Activated naive CD8-positive, alpha-beta T cell treated with anti-CD3 and anti-CD28 coated beads for 36 hours (primary cell): Measurements from ENCODE around the gene ZFR2. TPM values are rescaled to one million over a fixed set of nuclear protein-coding genes. Genes with fewer than 3 reads are reported as not detected.
"Not testable (repeated sequence)": the region's sequence is repeated elsewhere in the genome, so short reads cannot be mapped to it uniquely, and the experiment has no call there.

Source experiments
- DNase-seq: peaks from one replicate; pipeline ENCODE4 v3.0.0; 2021
- H3K27ac Mint-ChIP-seq: one replicate; pipeline ENCODE4 v1.8.0; 2022; ENCODE audit warnings: mild to moderate bottlenecking, moderate library complexity, mixed read lengths
- H3K27me3 Mint-ChIP-seq: one replicate; pipeline ENCODE4 v1.8.0; 2022; ENCODE audit warnings: mild to moderate bottlenecking, mixed read lengths
- H3K36me3 Mint-ChIP-seq: one replicate; pipeline ENCODE4 v1.8.0; 2021; ENCODE audit warnings: mild to moderate bottlenecking, mixed read lengths
- H3K4me1 Mint-ChIP-seq: one replicate; pipeline ENCODE4 v1.8.0; 2021; ENCODE audit warnings: mixed read lengths
- H3K4me3 Mint-ChIP-seq: one replicate; pipeline ENCODE4 v1.8.0; 2022; ENCODE audit warnings: mild to moderate bottlenecking, moderate library complexity, mixed read lengths
- H3K9me3 Mint-ChIP-seq: one replicate; pipeline ENCODE4 v1.8.0; 2022; ENCODE audit warnings: mixed read lengths
- total RNA-seq, 2 experiments: library from RNA; stranded (reverse); gene quantifications; one replicate each; pipeline ENCODE4 v1.2.3, GENCODE V29; 2021

ZFR2 gene
- total RNA-seq, 2 experiments from 2014 or later = 0.54 to 0.84 TPM

DNA sequence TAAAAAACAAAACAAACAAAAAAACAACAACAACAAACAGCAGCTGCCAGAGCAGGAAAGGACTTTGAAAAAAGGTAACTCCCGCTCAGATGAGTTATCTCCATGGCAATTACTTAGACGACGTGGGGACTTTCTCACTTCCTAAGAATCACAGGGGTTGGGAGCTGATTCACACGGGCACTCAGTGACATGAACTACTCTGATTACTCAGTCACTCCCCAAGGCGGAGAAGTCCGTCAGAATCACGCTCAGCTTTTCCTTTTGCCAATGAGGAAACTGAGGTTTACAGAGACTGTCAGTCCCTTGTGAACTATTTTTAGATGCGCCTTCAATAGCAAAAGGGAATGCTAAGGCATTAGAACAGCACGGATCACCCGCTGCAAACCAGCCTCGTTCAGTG is 50.4 kb downstream of the ZFR2 start:
- no peak overlapping the region for H3K4me3 Mint-ChIP-seq
- no peaks in the 10 kb centered on the region for H3K9me3 Mint-ChIP-seq
- H3K27ac Mint-ChIP-seq = no peak overlapping the region
- no peak for DNase-seq
- H3K4me1 Mint-ChIP-seq = peaks cover 26% of the 10 kb centered on the region
- H3K36me3 Mint-ChIP-seq = no peaks in the 10 kb centered on the region
- H3K27me3 Mint-ChIP-seq = no peaks in the 10 kb centered on the region

DNA sequence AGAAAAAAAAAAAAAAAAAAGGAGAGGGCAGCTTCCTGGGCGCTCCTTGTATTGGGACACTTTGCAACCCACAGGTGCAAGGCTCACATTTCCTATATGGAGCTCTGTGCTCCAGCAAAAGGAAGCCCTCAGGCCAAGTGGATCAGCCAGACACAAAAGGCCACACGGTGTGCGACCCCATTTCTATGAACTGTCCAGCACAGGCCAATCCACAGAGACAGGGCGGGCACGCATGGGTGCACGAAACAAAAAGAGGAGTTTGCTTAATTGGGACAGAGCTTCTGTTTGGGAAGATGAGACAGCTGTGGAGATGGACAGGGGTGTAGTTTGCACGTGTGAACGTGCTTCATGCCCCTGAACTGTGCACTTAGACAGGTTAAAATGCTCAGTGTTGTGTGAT is 51.1 kb downstream of the ZFR2 start:
- H3K27ac Mint-ChIP-seq = no peak overlapping the region

DNA sequence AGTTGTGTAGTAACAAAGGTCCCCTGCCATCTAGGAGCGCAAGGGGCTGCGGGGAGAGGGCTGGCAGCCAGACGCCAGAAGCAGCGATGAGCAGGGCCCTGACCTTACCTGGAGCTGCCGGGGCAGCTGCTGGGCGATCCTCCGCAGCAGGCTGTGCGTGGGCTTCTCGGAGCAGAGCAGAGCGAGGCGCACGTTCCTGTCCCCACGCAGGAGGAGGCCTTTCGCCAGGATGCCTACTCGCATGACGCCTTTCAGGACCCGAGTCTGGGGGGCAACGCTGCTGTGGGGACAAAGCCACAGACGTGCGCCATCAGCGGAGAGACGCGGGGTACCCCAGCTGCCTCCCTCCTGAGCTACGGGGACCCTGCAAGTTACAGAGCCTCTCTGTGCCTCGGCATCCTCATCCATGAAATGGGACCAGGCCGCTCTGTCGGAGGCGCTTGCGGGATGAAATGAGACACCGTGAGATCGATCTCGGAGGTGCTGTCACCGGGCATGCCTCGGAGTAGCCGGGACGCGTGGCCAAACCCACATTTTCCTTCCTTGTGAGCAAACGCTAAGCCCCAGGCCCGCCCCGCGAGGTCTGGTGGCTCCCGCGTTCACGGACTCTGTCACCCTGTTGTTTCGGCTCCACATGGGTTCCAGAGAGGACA is 52.1 kb downstream of the ZFR2 start:
- no peaks in the 10 kb centered on the region for H3K36me3 Mint-ChIP-seq
- no peaks in the 10 kb centered on the region for H3K27me3 Mint-ChIP-seq
- no peak overlapping the region for H3K4me3 Mint-ChIP-seq
- peaks cover 36% of the 10 kb centered on the region for H3K4me1 Mint-ChIP-seq
- DNase-seq = no peak
- H3K9me3 Mint-ChIP-seq = peaks cover 1% of the 10 kb centered on the region
- H3K27ac Mint-ChIP-seq = no peak overlapping the region

More for the DNA sequence above, 51.1 kb downstream of the ZFR2 start:
- no peak for DNase-seq
- H3K36me3 Mint-ChIP-seq = no peaks in the 10 kb centered on the region
- peaks cover 33% of the 10 kb centered on the region for H3K4me1 Mint-ChIP-seq
- H3K9me3 Mint-ChIP-seq = no peaks in the 10 kb centered on the region
- H3K4me3 Mint-ChIP-seq = no peak overlapping the region
- no peaks in the 10 kb centered on the region for H3K27me3 Mint-ChIP-seq

GRCh38 chr19:3816148-3816547 is 52.7 kb downstream of the ZFR2 start:
- peaks cover 38% of the 10 kb centered on the region for H3K4me1 Mint-ChIP-seq
- H3K36me3 Mint-ChIP-seq = not testable (repeated sequence)

DNA sequence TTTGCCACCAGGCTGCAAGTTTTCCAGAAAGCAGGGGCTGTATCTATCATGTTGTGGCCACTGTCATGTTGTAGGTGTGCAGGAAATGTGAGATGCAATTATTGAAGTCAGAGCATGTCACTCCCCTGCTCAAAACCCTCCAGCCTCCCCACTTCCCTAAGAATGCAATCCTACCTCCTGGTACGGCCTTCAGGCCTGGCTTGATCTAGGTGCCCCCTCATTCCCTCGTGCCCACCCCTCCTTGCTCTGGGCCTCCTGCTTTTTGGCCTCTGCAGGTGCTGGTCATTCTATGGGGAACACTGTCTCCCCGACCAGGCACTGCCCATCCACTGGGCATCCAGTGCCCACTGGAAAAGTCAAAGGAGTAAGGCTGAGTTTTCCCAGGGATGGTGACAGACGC is 54.2 kb downstream of the ZFR2 start:
- no peaks in the 10 kb centered on the region for H3K27me3 Mint-ChIP-seq
- H3K4me3 Mint-ChIP-seq = no peak overlapping the region
- peaks cover 1% of the 10 kb centered on the region for H3K9me3 Mint-ChIP-seq
- H3K36me3 Mint-ChIP-seq = no peaks in the 10 kb centered on the region
- peaks cover 49% of the 10 kb centered on the region for H3K4me1 Mint-ChIP-seq
- H3K27ac Mint-ChIP-seq = no peak overlapping the region
- DNase-seq = no peak

More at GRCh38 chr19:3816148-3816547, 52.7 kb downstream of the ZFR2 start:
- not testable (repeated sequence) for H3K9me3 Mint-ChIP-seq, H3K27me3 Mint-ChIP-seq, DNase-seq, H3K4me3 Mint-ChIP-seq, H3K27ac Mint-ChIP-seq

- Mint-ChIP-seq H3K27ac (peak overlapping the region; percentile 69), H3K4me3 (no peak overlapping the region), H3K4me1 (peaks cover 49% of the 10 kb centered on the region)
Observed at GRCh38 chr19:3813473-3814392, 55.1 kb downstream of the ZFR2 start.

DNA sequence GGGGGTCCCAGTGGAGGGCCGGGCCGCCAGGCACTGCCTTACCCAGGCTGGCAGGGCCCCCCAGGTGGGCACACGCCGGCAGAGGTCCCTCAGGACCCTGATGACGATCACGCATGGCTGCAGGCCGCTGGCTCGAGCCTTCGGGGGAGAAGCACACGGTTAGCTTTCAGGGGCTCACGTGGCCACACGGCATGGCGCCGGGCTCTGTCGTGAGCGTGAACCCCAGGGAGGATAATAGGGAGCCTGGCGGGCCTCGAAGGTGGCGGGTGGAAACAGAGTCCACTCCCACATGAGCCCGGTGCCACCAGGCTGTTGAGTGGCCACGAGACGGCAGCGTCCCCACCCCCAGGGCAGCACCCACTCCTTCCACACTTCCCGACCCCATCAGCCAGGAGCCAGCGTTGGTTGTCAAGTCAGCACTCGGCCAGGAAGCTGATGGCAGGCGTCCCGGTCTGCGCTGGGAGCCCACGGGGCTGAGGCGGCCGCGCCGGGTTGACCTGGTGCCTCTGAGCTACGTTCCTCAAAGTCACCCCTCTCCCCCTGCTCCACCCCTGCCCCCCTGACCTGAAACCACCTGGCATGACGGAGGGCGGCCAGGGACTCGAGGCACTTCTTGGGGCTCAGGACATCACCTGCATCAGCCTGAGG is 58.0 kb downstream of the ZFR2 start:
- H3K9me3 Mint-ChIP-seq = peaks cover 1% of the 10 kb centered on the region
- no peaks in the 10 kb centered on the region for H3K27me3 Mint-ChIP-seq
- no peak for DNase-seq
- no peak overlapping the region for H3K4me3 Mint-ChIP-seq
- no peaks in the 10 kb centered on the region for H3K36me3 Mint-ChIP-seq
- H3K4me1 Mint-ChIP-seq = peaks cover 45% of the 10 kb centered on the region
- no peak overlapping the region for H3K27ac Mint-ChIP-seq

More at GRCh38 chr19:3813473-3814392, 55.1 kb downstream of the ZFR2 start:
- Mint-ChIP-seq H3K36me3 (no peaks in the 10 kb centered on the region), H3K27me3 (no peaks in the 10 kb centered on the region), H3K9me3 (peaks cover 1% of the 10 kb centered on the region)
- no peak for DNase-seq

DNA sequence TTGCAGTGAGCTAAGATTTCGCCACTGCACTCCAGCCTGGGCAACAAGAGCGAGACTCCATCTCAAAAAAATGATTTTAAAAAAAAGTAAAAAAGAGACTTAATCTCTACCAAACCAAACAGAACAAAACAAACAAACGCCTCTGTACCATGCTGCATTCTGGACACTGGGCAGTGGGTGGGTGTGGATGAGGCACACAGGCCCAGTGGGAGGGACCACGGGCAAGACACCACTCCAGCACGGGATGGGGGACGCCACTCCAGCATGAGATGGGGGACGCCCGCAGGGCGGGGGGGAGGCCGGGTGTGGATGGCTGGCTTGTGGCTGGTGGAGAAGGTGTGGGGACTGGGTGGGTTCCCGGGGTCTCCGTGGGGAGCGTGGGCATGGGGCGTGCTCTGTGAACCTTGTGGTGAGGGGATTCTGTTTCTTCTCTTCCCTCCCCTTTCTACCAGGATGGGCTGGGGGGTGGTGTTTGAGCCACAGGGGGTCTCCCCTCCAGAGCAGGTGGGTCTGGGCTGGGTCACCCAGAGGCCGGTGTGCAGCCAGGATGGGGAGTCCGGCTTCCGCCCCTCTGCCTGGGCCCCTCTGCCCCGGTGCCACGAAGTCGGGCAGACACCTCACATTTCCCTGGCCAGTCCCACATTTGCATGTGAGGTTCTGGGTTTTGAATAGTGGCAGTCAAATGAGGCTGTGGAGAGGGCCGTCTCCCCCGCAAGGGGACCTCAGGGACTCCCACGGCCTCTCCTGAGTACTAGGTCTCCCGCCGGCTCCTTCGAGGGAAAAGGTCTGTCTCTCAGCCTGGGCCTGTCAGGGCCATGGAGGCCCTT is 58.7 kb downstream of the ZFR2 start:
- Mint-ChIP-seq H3K4me3 (no peak overlapping the region), H3K36me3 (no peaks in the 10 kb centered on the region), H3K4me1 (peaks cover 47% of the 10 kb centered on the region), H3K27me3 (no peaks in the 10 kb centered on the region), H3K9me3 (peaks cover 1% of the 10 kb centered on the region), H3K27ac (no peak overlapping the region)
- no peak for DNase-seq

DNA sequence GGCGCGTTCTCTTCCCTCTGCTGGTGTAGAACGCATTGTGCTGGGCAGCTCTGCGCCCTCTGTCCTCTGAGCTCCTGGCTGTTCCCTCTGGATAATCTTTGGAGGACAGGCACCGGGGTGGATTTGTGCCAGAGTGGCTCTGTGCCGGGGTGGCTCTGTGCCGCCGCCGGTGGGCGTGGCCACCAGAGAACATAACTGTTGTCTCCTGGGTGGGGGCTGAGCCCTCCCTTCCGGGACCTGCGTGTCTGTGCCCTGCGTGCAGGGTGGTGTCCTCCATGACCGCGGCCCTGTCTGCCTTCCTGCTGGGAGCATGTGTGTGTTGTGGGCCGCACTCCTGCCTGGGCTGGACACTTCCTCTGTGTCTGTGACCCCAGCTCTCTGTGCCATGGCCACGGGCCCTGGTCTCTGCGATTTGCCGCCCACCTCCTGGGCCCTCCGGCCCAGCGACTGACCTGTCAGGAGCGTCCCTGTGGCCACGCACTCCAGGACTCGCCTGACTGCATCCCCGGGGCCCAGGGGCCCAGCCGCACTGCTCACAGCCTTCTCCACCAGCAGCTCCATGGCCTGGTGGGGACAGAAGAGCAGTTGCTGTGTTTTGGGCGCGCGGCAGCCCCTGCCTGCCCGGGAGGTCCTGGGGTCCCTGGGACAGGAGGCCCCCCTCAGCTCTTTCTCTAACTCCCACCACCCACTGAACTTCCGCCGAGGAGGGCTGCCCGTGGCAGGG is 60.3 kb downstream of the ZFR2 start:
- no peak for DNase-seq

DNA sequence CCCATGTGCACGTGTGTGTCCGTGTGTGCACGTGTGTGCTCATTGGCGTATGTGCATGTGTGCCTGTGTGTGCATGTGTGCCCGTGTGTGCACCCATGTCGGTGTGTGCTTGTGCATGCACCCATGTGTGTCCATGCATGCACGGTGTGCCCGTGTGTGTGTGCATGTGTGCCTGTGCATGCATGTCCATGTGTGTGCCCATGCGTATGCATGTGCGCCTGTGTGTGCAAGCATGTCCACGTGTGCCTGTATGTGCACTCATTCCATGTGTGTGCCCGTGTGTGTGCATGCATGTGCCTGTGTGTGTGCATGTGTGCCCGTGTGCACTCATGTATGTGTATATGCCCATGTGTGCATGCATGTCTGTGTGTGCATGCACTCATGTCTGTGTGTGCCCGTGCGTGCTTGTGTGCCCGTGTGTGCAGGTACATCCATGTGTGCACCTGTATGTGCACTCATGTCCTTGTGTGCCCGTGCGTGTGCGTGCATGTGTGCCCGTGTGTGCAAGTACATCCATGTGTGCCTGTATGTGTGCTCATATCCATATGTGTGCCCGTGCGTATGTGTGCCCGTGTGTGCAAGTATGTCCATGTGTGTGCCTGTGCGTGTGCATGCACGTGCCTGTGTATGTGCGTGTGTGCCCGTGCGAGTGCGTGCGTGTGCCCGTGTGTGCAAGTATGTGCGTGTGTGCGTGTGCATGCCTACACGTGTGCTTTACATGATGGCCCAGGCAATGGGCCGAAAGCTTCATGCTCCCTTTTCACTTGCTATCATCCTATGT is 61.1 kb downstream of the ZFR2 start:
- H3K4me1 Mint-ChIP-seq = peaks cover 30% of the 10 kb centered on the region
- H3K4me3 Mint-ChIP-seq = no peak overlapping the region
- no peaks in the 10 kb centered on the region for H3K36me3 Mint-ChIP-seq
- H3K27ac Mint-ChIP-seq = no peak overlapping the region
- H3K27me3 Mint-ChIP-seq = no peaks in the 10 kb centered on the region
- no peak for DNase-seq
- peaks cover 1% of the 10 kb centered on the region for H3K9me3 Mint-ChIP-seq

More for the DNA sequence above, 60.3 kb downstream of the ZFR2 start:
- H3K27ac Mint-ChIP-seq = no peak overlapping the region
- peaks cover 38% of the 10 kb centered on the region for H3K4me1 Mint-ChIP-seq
- H3K27me3 Mint-ChIP-seq = no peaks in the 10 kb centered on the region
- H3K9me3 Mint-ChIP-seq = peaks cover 1% of the 10 kb centered on the region
- no peaks in the 10 kb centered on the region for H3K36me3 Mint-ChIP-seq
- no peak overlapping the region for H3K4me3 Mint-ChIP-seq

GRCh38 chr19:3807131-3807480 is 61.7 kb downstream of the ZFR2 start:
- Mint-ChIP-seq H3K9me3 (no peaks in the 10 kb centered on the region), H3K27me3 (no peaks in the 10 kb centered on the region), H3K4me3 (no peak overlapping the region), H3K36me3 (no peaks in the 10 kb centered on the region), H3K4me1 (peaks cover 23% of the 10 kb centered on the region), H3K27ac (no peak overlapping the region)
- DNase-seq = no peak

- H3K9me3 Mint-ChIP-seq = no peaks in the 10 kb centered on the region
- peaks cover 24% of the 10 kb centered on the region for H3K4me1 Mint-ChIP-seq
Observed at GRCh38 chr19:3805859-3806258, 63.0 kb downstream of the ZFR2 start.

DNA sequence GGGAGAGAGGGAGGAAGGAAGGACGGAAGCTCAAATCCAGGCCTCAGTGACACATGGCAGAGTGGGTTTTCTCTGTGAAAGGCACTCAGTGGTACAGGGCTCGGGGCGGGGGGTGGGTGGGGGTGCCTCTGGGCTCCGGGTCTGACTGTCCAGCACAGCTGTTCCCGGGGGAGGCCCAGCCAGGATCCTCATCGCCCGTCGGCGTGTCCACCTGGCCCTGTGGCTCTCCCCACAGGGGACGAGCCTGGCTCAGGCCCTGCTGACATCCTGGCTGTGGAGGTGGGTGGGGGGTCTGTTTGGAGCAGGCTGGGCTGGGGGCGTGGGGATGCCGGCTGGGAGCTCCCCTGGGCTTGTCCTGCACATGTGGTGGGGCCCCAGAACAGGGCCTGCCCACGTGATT is 64.4 kb downstream of the ZFR2 start:
- Mint-ChIP-seq H3K36me3 (no peaks in the 10 kb centered on the region), H3K4me1 (peaks cover 14% of the 10 kb centered on the region), H3K27ac (no peak overlapping the region), H3K27me3 (no peaks in the 10 kb centered on the region), H3K4me3 (no peak overlapping the region), H3K9me3 (no peaks in the 10 kb centered on the region)
- no peak for DNase-seq

More at GRCh38 chr19:3805859-3806258, 63.0 kb downstream of the ZFR2 start:
- Mint-ChIP-seq H3K27me3 (no peaks in the 10 kb centered on the region), H3K36me3 (no peaks in the 10 kb centered on the region), H3K27ac (no peak overlapping the region), H3K4me3 (no peak overlapping the region)
- DNase-seq = no peak
